ENCODE measurements around the gene ARID5B.

The ARID5B gene

GRCh38 chr10:61890430-61890829 lies 11.1 kb upstream of the ARID5B start:
- DNase-seq (ENCODE audit: low read depth), result no peak
- no peak overlapping the region for H3K4me3 ChIP-seq (replicated peaks; ENCODE audit: low read depth, low read length)

DNA sequence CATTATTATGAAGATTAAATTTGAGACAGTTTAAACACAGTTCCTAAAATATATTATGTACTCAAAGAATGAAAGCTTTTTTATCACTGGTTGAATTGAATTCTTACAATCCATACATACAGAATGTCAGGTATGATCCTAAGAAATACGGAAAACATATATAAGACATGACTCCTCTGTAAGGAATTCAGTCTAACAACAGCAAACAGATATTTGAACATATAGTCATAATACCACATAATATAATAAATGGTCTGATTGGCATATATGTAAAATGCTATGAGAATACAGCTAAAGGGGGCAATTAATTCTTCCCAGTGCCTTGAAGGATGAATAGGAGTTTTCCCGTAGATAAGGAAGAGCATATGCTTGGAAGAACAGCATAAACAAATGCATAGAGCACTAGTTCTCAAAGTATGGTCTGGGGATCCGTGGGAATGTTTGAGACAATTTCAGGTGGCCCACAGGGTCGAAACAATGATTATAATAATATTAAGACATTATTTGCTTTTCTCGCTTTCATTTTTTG lies 10.6 kb upstream of the ARID5B start:
- TF ChIP-seq, protein P1, sequence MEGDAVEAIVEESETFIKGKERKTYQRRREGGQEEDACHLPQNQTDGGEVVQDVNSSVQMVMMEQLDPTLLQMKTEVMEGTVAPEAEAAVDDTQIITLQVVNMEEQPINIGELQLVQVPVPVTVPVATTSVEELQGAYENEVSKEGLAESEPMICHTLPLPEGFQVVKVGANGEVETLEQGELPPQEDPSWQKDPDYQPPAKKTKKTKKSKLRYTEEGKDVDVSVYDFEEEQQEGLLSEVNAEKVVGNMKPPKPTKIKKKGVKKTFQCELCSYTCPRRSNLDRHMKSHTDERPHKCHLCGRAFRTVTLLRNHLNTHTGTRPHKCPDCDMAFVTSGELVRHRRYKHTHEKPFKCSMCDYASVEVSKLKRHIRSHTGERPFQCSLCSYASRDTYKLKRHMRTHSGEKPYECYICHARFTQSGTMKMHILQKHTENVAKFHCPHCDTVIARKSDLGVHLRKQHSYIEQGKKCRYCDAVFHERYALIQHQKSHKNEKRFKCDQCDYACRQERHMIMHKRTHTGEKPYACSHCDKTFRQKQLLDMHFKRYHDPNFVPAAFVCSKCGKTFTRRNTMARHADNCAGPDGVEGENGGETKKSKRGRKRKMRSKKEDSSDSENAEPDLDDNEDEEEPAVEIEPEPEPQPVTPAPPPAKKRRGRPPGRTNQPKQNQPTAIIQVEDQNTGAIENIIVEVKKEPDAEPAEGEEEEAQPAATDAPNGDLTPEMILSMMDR (IDR thresholded peaks at IDR 0.05; ENCODE audit: low read length, missing control alignments), result no peak
- DNase-seq (ENCODE audit: low read depth), result no peak
- no peak overlapping the region for H3K4me3 ChIP-seq (replicated peaks; ENCODE audit: low read depth, low read length)

More at GRCh38 chr10:61890430-61890829, 11.1 kb upstream of the ARID5B start:
- TF ChIP-seq, protein P1 (IDR thresholded peaks at IDR 0.05; ENCODE audit: low read length, missing control alignments), result no peak

DNA sequence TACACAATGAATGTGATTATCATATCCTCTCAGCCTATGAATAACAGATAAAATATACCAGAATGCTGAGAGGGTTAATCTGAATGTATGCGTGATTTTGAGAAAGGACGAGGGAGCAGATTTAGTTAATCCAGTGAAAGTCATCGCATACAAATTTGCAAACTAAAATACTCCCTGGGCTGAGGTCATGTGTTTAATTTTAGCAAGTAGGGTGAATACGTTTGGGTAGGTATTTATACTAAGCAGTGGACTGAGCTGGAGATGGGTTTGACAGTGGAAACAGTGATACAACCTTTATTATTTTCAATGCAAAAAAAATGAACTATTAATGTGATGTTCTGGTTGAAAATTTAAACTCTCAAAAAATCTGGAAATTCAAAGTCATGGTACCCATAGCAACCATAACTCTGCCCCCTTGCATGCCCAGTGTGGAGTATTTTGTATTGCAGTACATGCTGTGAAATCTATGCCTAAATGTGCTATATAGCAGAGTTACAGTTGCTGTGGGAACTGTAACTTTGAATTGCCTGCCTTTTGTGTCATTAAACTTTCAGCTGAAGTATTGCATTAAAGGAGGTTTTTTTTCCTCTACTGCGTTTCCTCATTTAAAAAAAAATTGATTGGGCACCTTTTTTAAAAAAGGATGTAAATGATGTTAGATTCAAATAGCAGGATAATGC lies 9.5 kb upstream of the ARID5B start:
- TF ChIP-seq, protein P1 (IDR thresholded peaks at IDR 0.05; ENCODE audit: low read length, missing control alignments), result no peak
- DNase-seq (ENCODE audit: low read depth), result no peak
- H3K4me3 ChIP-seq (replicated peaks; ENCODE audit: low read depth, low read length), result no peak overlapping the region

- no peak for DNase-seq (ENCODE audit: low read depth)
- TF ChIP-seq, protein P1 (IDR thresholded peaks at IDR 0.05; ENCODE audit: low read length, missing control alignments), result no peak
Measured at GRCh38 chr10:61892961-61893360, 8.5 kb upstream of the ARID5B start.

DNA sequence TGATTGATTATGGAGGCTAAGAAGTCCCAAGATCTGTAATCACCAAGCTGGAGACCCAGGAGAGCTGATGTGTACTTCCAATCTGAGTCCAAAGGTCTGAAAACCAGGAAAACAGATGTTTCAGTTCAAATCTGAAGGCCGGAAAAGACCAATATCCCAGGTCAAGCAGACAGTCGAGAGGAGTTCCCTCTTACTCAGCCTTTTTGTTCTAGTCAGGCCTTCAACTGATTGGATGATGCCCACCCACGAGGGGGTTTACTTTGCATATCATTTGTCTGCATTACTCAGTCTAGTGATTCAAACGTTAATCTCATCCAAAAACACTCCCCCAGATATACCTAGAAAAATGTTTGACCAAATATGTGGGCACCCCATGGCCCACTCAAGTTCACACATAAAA lies 7.4 kb upstream of the ARID5B start:
- no peak for DNase-seq (ENCODE audit: low read depth)
- H3K4me3 ChIP-seq (replicated peaks; ENCODE audit: low read depth, low read length), result no peak overlapping the region
- TF ChIP-seq, protein P1 (IDR thresholded peaks at IDR 0.05; ENCODE audit: low read length, missing control alignments), result no peak

More at GRCh38 chr10:61892961-61893360, 8.5 kb upstream of the ARID5B start:
- no peak overlapping the region for H3K4me3 ChIP-seq (replicated peaks; ENCODE audit: low read depth, low read length)

- DNase-seq (ENCODE audit: low read depth), result no peak
- TF ChIP-seq, protein P1 (IDR thresholded peaks at IDR 0.05; ENCODE audit: low read length, missing control alignments), result no peak
- no peak overlapping the region for H3K4me3 ChIP-seq (replicated peaks; ENCODE audit: low read depth, low read length)
Measured at GRCh38 chr10:61895898-61896600, 5.5 kb upstream of the ARID5B start.
